Measurements from ENCODE around the gene AKAP8L.

Gene AKAP8L

DNA sequence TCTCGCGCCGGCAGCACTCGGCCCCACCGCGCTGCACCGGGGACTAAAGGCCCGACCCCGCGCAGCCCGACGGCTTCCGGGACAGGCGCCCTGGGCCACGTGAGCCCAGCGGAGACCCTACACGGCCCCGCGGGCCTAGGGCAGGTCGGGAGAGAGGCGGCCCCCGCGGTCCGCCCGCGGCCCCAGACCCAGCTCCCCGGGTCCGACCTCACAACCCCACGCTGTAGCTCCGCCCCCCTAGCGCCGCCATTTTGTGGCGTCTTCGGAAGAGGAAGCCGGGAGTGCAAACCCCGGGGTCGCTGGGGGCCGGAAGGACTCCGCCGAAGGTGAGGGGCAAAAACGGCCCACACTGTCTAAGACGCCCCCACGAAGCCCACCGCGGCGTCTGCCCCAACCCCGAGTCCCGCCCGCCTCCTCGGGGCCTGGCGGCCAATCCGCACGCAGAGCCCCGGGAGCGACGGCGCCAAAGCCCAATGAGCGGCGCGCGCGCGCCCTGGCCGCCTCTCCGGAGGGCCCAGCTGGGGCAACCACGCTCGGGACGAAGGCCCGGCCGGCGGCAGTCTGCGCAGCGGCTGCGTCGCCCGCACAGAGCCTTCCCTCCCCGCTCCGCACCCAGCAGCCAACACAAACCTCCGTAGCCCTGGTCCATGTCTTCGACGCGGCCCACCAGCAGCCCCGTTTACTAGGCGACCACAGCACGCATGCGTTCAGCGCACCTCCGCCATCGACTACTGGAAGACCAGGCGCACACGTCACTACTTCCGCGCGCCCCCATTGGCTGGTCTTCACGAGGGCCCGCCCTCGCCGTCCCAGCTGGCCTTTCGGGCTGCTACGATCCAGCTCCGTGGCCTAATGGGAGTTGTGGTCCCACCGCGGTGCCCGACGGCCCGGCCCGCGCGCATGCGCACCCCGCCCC is 39.4 kb downstream of the AKAP8L start, which contains the start of gene AKAP8:
Gene AKAP8 (minus strand): TSS at position 705 of the 916 bp plus-strand sequence. CDS start 56 bp downstream, at position 649.
- peak; percentile 99 for DNase-seq (ENCODE audit: low spot score)
- Histone ChIP-seq H3K27ac (peak within 1 kb of the TSS; percentile 88 to 97), H3K4me3 (peak within 1 kb of the TSS; percentile 94)
- TF ChIP-seq, protein P1, sequence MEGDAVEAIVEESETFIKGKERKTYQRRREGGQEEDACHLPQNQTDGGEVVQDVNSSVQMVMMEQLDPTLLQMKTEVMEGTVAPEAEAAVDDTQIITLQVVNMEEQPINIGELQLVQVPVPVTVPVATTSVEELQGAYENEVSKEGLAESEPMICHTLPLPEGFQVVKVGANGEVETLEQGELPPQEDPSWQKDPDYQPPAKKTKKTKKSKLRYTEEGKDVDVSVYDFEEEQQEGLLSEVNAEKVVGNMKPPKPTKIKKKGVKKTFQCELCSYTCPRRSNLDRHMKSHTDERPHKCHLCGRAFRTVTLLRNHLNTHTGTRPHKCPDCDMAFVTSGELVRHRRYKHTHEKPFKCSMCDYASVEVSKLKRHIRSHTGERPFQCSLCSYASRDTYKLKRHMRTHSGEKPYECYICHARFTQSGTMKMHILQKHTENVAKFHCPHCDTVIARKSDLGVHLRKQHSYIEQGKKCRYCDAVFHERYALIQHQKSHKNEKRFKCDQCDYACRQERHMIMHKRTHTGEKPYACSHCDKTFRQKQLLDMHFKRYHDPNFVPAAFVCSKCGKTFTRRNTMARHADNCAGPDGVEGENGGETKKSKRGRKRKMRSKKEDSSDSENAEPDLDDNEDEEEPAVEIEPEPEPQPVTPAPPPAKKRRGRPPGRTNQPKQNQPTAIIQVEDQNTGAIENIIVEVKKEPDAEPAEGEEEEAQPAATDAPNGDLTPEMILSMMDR (IDR thresholded peaks at IDR 0.05), result no peak

DNA sequence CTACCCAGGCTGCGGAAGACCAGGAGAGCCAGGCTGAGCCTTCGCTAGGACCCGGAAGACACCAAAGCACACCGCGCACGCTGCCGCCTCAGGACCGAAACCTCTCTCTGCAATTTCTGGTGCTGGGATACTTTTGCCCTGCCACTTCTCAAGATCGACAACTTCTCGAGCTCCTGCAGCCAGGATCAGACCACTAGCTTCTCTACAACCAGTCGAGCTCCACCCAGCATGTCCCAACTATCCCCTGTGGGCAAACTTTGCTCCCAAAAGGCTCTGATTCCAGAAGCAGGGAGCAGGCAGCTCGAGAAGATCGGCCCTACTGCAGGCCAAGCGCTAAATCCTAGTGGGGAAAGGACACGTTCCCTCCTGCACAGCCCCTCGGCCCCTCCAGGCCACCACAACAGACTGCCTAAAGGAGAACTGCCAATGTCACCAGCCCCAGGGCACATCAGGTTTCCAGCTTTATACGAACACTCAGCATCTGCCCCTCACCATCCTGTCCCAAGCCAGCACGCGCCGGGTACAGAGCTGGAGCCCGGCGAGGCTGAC is 40.2 kb downstream of the AKAP8L start:
- H3K27ac ChIP-seq, result peak overlapping the region; percentile 88 to 97
- DNase-seq (ENCODE audit: low spot score), result no peak
- peak overlapping the region; percentile 94 for H3K4me3 ChIP-seq
- TF ChIP-seq, protein P1 (IDR thresholded peaks at IDR 0.05), result no peak

DNA sequence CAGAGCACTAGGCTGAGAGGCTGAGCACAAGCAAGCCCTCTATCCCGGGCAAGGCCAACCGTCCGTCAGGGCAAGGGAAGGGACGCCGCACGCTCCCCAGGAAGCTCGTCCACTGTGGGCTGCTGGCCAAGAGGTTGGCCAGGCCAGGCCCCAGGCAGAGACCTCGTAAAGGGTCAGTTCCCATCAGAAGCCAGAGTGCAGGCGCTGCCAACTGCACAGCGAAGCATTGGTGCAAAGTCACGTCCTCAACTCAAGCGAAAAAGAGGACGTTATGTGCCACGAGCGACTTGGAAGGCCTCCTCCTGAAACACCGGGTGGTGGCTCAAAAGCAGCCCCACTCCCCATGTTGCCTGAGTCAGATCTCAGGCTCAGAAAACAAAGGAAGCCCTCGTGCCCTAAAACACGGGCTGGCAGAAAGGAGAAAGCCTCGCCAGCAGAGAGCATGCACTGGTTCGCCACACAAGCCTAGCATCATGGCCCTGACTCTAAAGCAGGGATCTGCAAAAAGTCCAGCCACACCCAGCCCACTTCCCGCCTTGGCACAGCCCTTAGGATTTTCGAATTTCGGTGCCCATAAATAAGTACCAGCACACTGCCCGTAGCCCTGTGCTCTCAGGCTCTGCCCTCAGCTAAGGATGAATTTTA is 43.9 kb downstream of the AKAP8L start:
- TF ChIP-seq, protein P1 (IDR thresholded peaks at IDR 0.05), result no peak
- peak; percentile 80 for DNase-seq (ENCODE audit: low spot score)
- Histone ChIP-seq H3K27ac (peak overlapping the region; percentile 23 to 64), H3K4me3 (peak overlapping the region; percentile 3)

DNA sequence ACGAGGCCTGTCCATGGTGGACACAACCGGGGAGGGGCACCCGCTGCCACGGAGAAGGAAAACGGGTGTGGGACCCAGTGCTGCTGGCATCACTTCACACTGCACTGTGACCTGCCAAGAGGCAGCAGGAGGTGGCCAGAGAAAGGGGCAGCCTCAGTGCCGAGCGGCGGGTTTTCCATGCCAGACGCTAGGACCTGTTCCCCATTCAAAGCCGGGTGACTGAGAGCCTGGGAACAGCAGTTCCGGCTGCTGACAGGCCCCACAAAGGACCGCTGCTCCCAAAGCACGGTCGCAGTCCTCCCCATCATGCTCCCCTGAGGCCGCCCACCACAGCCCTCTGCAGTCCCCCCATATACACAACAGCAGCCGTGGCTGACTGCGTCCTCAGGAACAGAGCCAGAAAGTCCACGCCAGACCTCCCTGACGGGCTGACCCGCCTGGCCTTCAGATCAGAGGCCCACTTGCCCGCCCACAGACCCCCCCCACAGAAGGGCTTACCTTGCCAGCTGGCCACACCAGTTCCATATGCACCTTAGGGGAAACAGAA is 44.6 kb downstream of the AKAP8L start:
- TF ChIP-seq, protein P1 (IDR thresholded peaks at IDR 0.05), result no peak

DNA sequence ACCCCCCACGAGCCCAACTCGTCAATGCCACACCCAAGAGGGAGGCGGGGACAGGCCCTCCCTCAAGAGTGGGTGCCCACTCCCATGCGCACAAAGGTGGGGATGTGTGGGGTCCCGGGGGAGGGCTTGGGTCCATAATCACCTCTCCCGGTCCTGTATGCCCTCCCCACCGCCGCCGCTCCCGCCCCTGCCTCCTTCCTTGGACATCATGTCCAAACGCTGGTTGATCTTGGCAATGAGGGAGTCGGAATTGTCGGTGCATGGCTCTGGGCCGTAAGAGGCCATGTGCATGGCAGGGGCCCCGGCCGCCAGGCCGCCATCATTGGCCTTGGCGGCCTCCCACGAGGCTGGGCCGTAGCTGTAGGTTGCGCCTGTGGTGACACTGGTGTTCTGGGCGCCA is 45.1 kb downstream of the AKAP8L start:
- TF ChIP-seq, protein P1 (IDR thresholded peaks at IDR 0.05), result no peak
- no peak overlapping the region for H3K4me3 ChIP-seq
- no peak for DNase-seq (ENCODE audit: low spot score)
- H3K27ac ChIP-seq, result peak overlapping the region in 1 of 2 donors; percentile 64

More for the DNA sequence above, 44.6 kb downstream of the AKAP8L start:
- DNase-seq (ENCODE audit: low spot score), result no peak
- Histone ChIP-seq H3K4me3 (peak overlapping the region; percentile 3), H3K27ac (peak overlapping the region; percentile 23 to 64)

DNA sequence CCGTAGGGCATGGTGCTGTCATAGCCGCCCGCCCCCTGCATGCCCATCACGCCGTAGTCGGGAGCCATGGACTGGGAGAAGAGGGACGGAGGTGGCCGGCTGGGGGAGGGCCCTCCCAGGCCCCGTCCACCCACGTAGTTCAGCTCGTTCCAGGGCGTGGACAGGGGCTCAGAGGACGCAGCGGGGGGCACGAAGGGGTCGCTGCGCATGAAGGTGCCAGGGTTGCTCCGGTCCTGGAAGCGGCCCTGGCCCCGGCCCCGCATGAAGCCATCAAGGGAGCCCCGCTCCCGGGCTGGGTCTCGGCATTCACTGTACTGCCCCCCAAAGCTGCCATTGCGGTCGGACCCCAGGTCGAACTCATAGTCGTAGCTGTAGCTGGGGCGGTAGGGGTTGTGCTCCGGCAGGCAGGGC is 45.9 kb downstream of the AKAP8L start:
- DNase-seq (ENCODE audit: low spot score), result no peak
- no peak overlapping the region for H3K27ac ChIP-seq
- H3K4me3 ChIP-seq, result no peak overlapping the region
- TF ChIP-seq, protein P1 (IDR thresholded peaks at IDR 0.05), result no peak
